HepG2 (cell line): ENCODE data around the gene SOX13. TPM values are rescaled to one million over a fixed set of nuclear protein-coding genes. Genes with fewer than 3 reads are reported as not detected.

Experiments
- ATAC-seq: fragments of 200-7000 bp; cut with Tn5 transposase; 3 replicates; pipeline ENCODE4 v1.9.1; 2020; ENCODE audit warnings: mild to moderate bottlenecking, moderate library complexity
- BruUV-seq: library from RNA; stranded (reverse); fragments of 400-500 nt; replicated peaks from 2 replicates; lab custom pipeline; 2021; lab: Mats Ljungman, UMichigan
- CTCF ChIA-PET: fragments of 300-600 bp; formaldehyde crosslinking; extraction: SDS; loops from one replicate; lab custom pipeline; 2021; ENCODE audit warnings: low total read pairs, inconsistent platforms, low intra/inter-chr PET ratio; lab: Yijun Ruan, JAX
- POLR2A ChIA-PET: fragments of 350-600 bp; sonication (Branson Sonifier 250); formaldehyde crosslinking; loops from one replicate; lab custom pipeline; 2020; ENCODE audit warnings: antibody characterized with exemption, inconsistent platforms; lab: Yijun Ruan, JAX
- DNase-seq: peaks from one replicate; pipeline ENCODE4 v3.0.0-alpha.2; 2015; ENCODE audit warnings: low spot score
- FAIRE-seq: peaks from 3 replicates; lab custom pipeline; 2011; peaks lifted over from hg19 to GRCh38; lab: Jason Lieb, UNC
- H2AFZ ChIP-seq: one replicate; pipeline ENCODE4 v1.6.1; 2011; ENCODE audit warnings: low read length, inconsistent platforms
- H3K27ac ChIP-seq: fragments of 300-600 bp; 3 replicates; pipeline ENCODE4 v1.8.0; 2011; ENCODE audit warnings: mixed run types, mild to moderate bottlenecking, mixed read lengths, low read length, inconsistent platforms; ENCODE audit not compliant: insufficient read depth; ENCODE audit errors: extremely low read length
- H3K27me3 ChIP-seq, 2 experiments: fragments of 200-600 bp in 1 of 2; 2 replicates in 1 of 2; 3 replicates in 1 of 2; pipeline versions ENCODE4 v1.6.0 to v1.8.0; 2011; ENCODE audit warnings: low read length in 2 of 2, mild to moderate bottlenecking in 2 of 2, moderate library complexity in 2 of 2, inconsistent platforms in 1 of 2; ENCODE audit not compliant: insufficient read depth in 2 of 2, control insufficient read depth in 1 of 2
- H3K36me3 ChIP-seq, 2 experiments: fragments of 200-600 bp in 1 of 2; replicated peaks in 1 of 2; 2 replicates in 1 of 2; 3 replicates in 1 of 2; pipeline versions ENCODE4 v1.5.1 to v1.8.0; 2011; ENCODE audit warnings: low read length in 2 of 2, inconsistent platforms in 1 of 2; ENCODE audit not compliant: insufficient read depth in 2 of 2, control insufficient read depth in 1 of 2
- H3K4me1 ChIP-seq: 2 replicates; pipeline ENCODE4 v1.5.1; 2012; ENCODE audit warnings: low read length, inconsistent platforms; ENCODE audit not compliant: insufficient read depth
- H3K4me2 ChIP-seq: 2 replicates; pipeline ENCODE4 v1.6.0; 2011; ENCODE audit warnings: low read depth, low read length, inconsistent platforms
- H3K4me3 ChIP-seq, 3 experiments: fragments of 200-600 bp in 1 of 3; sonication (generic), shearing (Covaris generic) in 1 of 3; replicated peaks in 1 of 3; 2 replicates each; pipeline ENCODE4 v1.5.1; 2011 to 2016; ENCODE audit warnings: low read length in 3 of 3, inconsistent platforms in 2 of 3, low read depth in 2 of 3, mild to moderate bottlenecking in 2 of 3, control low read depth in 1 of 3, mixed read lengths in 1 of 3; ENCODE audit not compliant: insufficient read depth in 1 of 3
- H3K79me2 ChIP-seq: one replicate; pipeline ENCODE4 v1.6.1; 2011; ENCODE audit warnings: low read length, inconsistent platforms; ENCODE audit not compliant: insufficient read depth
- H3K9ac ChIP-seq: 2 replicates; pipeline ENCODE4 v1.6.0; 2011; ENCODE audit warnings: mild to moderate bottlenecking, low read depth, low read length, inconsistent platforms; ENCODE audit not compliant: insufficient read depth
- H3K9me3 ChIP-seq: 2 replicates; pipeline ENCODE4 v1.5.1; 2012; ENCODE audit warnings: mild to moderate bottlenecking, low read length
- H4K20me1 ChIP-seq: 2 replicates; pipeline ENCODE4 v1.6.0; 2011; ENCODE audit warnings: inconsistent platforms, mild to moderate bottlenecking, low read length, moderate library complexity; ENCODE audit not compliant: insufficient read depth
- BORCS8-MEF2B ChIP-seq: sonication (generic); formaldehyde crosslinking; IDR thresholded peaks from 2 replicates; pipeline ENCODE4 v1.8.0; 2022; ENCODE audit warnings: mild to moderate bottlenecking, missing genetic modification reagents
- HNF4G ChIP-seq, 2 experiments: sonication (generic) in 1 of 2; formaldehyde crosslinking in 1 of 2; IDR thresholded peaks; 2 replicates each; pipeline versions ENCODE4 v1.4.0 to v1.6.1; 2011 to 2020; ENCODE audit warnings: borderline replicate concordance in 2 of 2, low read depth in 2 of 2, mild to moderate bottlenecking in 2 of 2, low read length in 1 of 2, missing genetic modification reagents in 1 of 2, moderate library complexity in 1 of 2
- HNRNPL ChIP-seq: fragments of 200-400 bp; formaldehyde crosslinking; IDR thresholded peaks from 2 replicates; pipeline ENCODE4 v1.6.1; 2017; ENCODE audit warnings: mild to moderate bottlenecking, low read depth, low read length
- MTA1 ChIP-seq: sonication (generic); formaldehyde crosslinking; IDR thresholded peaks from 2 replicates; pipeline ENCODE4 v1.4.0; 2020; ENCODE audit warnings: missing genetic modification reagents, mild to moderate bottlenecking, borderline replicate concordance
- NCOA2 ChIP-seq: sonication (generic); formaldehyde crosslinking; IDR thresholded peaks from 2 replicates; pipeline ENCODE4 v1.8.0; 2022; ENCODE audit warnings: inconsistent platforms
- PAXIP1 ChIP-seq: sonication (generic); formaldehyde crosslinking; conservative IDR thresholded peaks from 2 replicates; pipeline ENCODE4 v1.4.0; 2020; ENCODE audit warnings: mild to moderate bottlenecking, missing genetic modification reagents, moderate library complexity
- POGZ ChIP-seq: sonication (generic); formaldehyde crosslinking; IDR thresholded peaks from 2 replicates; pipeline ENCODE4 v1.4.0; 2020; ENCODE audit warnings: mild to moderate bottlenecking, missing genetic modification reagents
- ZNF326 ChIP-seq: sonication (generic); formaldehyde crosslinking; IDR thresholded peaks from 2 replicates; pipeline ENCODE4 v1.4.0; 2020; ENCODE audit warnings: missing genetic modification reagents, borderline replicate concordance
- ZNF75D ChIP-seq: sonication (generic); formaldehyde crosslinking; IDR thresholded peaks from 2 replicates; pipeline ENCODE4 v1.8.1; 2023; ENCODE audit warnings: missing genetic modification reagents, mild to moderate bottlenecking, borderline replicate concordance
- WGBS: methylation state at CpG from one replicate; pipeline ENCODE4 v1.1.6; 2017; ENCODE audit warnings: low lambda C conversion rate; 5-methylcytosine and 5-hydroxymethylcytosine counted together
- in situ Hi-C: cut with HindIII; loops from 2 replicates; pipeline ENCODE4 v1.10.0; 2017; ENCODE audit warnings: low pct_unique_long_range_greater_than_20kb; ENCODE audit not compliant: extremely low pct_ligation_motif_present
- intact Hi-C: fragments of 100-400 bp; cut with micrococcal nuclease; formaldehyde crosslinking; loops from one replicate; pipeline ENCODE4 v1.10.0; 2022; ENCODE audit not compliant: unreplicated experiment
- polyA plus RNA-seq, 8 experiments: library from polyadenylated mRNA; depleted of rRNA in 3 of 8; stranded (reverse) in 7 of 8; unstranded in 1 of 8; fragments of >200 nt; fragmentation: Illumina TruSeq in 4 of 8; extraction: Trizol in 4 of 8; gene quantifications; 2 replicates each; pipeline versions ENCODE4 v1.2.1 to v1.2.3, GENCODE V29; 2011 to 2016; ENCODE audit warnings: low read depth in 4 of 8, missing spikeins in 1 of 8, mixed read lengths in 1 of 8; ENCODE audit not compliant: insufficient read depth in 1 of 8
- total RNA-seq, 5 experiments: library from RNA; depleted of rRNA; stranded (reverse); fragments of >200 nt; fragmentation: Illumina TruSeq; extraction: Trizol; gene quantifications; 2 replicates each; pipeline ENCODE4 v1.2.3, GENCODE V29; 2016; ENCODE audit warnings: low read depth in 1 of 5
- TF ChIP-seq, protein P1 (sequence below): sonication (generic); formaldehyde crosslinking; IDR thresholded peaks from 2 replicates; pipeline ENCODE4 v1.4.0; 2020; ENCODE audit warnings: missing genetic modification reagents
- TF ChIP-seq, protein P2 (sequence below): sonication (generic); formaldehyde crosslinking; IDR thresholded peaks from 2 replicates; pipeline ENCODE4 v1.5.1; 2020; ENCODE audit warnings: mild to moderate bottlenecking, missing genetic modification reagents, borderline replicate concordance

The SOX13 gene
- total and polyA plus RNA-seq, 2 of the 13 experiments (the other 11 are each of a cell fraction or from before 2014, with no cell fraction given): 13.3 to 15.8 TPM

- H3K4me1 ChIP-seq: peaks cover 83% of the 10 kb centered on the region
- no peaks in the 10 kb centered on the region for H3K9me3 ChIP-seq
- H3K4me2 ChIP-seq: peak overlapping the region; percentile 50
- peak; percentile 2; the same call in 1 of the 3 replicates for ATAC-seq
- ChIA-PET POLR2A (no interaction called here), CTCF (no interaction called here)
- no peak for FAIRE-seq
- H3K36me3 ChIP-seq: no peaks in the 10 kb centered on the region
- no peak overlapping the region; the same call in 1 of the 2 replicates for H3K9ac ChIP-seq
- no peaks in the 10 kb centered on the region for H3K79me2 ChIP-seq
- DNase-seq: no peak
- intact Hi-C loops: loop anchor here (10.0 kb wide), 1 partner anchor 358 kb away; no protein-coding TSS in a partner anchor
- WGBS: 68% methylated on average over 4 of the region's 7 CpGs
- peak overlapping the region; percentile 65 for H3K27ac ChIP-seq
- BruUV-seq: no TSS peak
- H4K20me1 ChIP-seq: no peaks in the 10 kb centered on the region
- H3K4me3 ChIP-seq: peak overlapping the region in 1 of 3 experiments; percentile 5; a peak in 1 of 6 replicates
- H3K27me3 ChIP-seq: no peaks in the 10 kb centered on the region; a peak in 1 of 5 replicates
- no peak overlapping the region for H2AFZ ChIP-seq
- in situ Hi-C loops: no loop called here
- TF ChIP-seq BORCS8-MEF2B (CRISPR knock-in tag) (peak; percentile 53), HNRNPL (peak; percentile 91), POGZ (CRISPR knock-in tag) (no peak), MTA1 (0 out of 2 replicates have a peak, but pooled peaks have one; percentile 81), ZNF326 (no peak), ZNF75D (CRISPR knock-in tag) (no peak), PAXIP1 (peak; percentile 74), NCOA2 (CRISPR knock-in tag) (0 out of 2 replicates have a peak, but pooled peaks have one; percentile 16), HNF4G (IDR thresholded peaks at IDR 0.05; ENCODE audit: borderline replicate concordance, low read depth, low read length) (peak; percentile 86), HNF4G (CRISPR knock-in tag; IDR thresholded peaks at IDR 0.05; ENCODE audit: borderline replicate concordance, low read depth) (no peak)
- TF ChIP-seq, protein P1, sequence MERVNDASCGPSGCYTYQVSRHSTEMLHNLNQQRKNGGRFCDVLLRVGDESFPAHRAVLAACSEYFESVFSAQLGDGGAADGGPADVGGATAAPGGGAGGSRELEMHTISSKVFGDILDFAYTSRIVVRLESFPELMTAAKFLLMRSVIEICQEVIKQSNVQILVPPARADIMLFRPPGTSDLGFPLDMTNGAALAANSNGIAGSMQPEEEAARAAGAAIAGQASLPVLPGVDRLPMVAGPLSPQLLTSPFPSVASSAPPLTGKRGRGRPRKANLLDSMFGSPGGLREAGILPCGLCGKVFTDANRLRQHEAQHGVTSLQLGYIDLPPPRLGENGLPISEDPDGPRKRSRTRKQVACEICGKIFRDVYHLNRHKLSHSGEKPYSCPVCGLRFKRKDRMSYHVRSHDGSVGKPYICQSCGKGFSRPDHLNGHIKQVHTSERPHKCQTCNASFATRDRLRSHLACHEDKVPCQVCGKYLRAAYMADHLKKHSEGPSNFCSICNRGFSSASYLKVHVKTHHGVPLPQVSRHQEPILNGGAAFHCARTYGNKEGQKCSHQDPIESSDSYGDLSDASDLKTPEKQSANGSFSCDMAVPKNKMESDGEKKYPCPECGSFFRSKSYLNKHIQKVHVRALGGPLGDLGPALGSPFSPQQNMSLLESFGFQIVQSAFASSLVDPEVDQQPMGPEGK (CRISPR knock-in tag): peak; percentile 56
- TF ChIP-seq, protein P2, sequence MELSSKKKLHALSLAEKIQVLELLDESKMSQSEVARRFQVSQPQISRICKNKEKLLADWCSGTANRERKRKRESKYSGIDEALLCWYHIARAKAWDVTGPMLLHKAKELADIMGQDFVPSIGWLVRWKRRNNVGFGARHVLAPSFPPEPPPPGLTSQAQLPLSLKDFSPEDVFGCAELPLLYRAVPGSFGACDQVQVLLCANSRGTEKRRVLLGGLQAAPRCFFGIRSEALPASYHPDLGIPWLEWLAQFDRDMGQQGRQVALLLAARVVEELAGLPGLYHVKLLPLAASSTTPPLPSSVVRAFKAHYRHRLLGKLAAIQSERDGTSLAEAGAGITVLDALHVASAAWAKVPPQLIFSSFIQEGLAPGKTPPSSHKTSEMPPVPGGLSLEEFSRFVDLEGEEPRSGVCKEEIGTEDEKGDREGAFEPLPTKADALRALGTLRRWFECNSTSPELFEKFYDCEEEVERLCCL (CRISPR knock-in tag): no peak
Observed at GRCh38 chr1:204146965-204147364, 74.0 kb downstream of the SOX13 start.
